Lower leg skin (tissue), 4 donors: ENCODE data around the gene MAN2B1. TPM values are rescaled to one million over a fixed set of nuclear protein-coding genes. Genes with fewer than 3 reads are reported as not detected.

Experiments
- DNase-seq, 2 donors: peaks; one replicate each; pipeline ENCODE4 v3.0.0-alpha.2; 2019; ENCODE audit warnings: low spot score in 2 of 2
- H3K4me3 ChIP-seq: fragments of 200-600 bp; sonication (generic); 2 replicates; pipeline ENCODE4 v1.5.1; 2017; ENCODE audit warnings: mild to moderate bottlenecking, low read depth; ENCODE audit not compliant: poor library complexity, severe bottlenecking
- POLR2A ChIP-seq, 2 donors: fragments of 450-650 bp; IDR thresholded peaks; one replicate each; pipeline ENCODE4 v1.6.1; 2016 to 2017; ENCODE audit warnings: antibody characterized with exemption in 2 of 2, mild to moderate bottlenecking in 1 of 2, moderate library complexity in 1 of 2
- WGBS, 2 donors: methylation state at CpG; one replicate each; pipeline ENCODE4 v1.1.5; 2018; 5-methylcytosine and 5-hydroxymethylcytosine counted together
- intact Hi-C: fragments of 100-400 bp; cut with DNase I; formaldehyde crosslinking; loops from one replicate; pipeline ENCODE4 v1.15.0; 2023; ENCODE audit warnings: low total_unique reads
- total RNA-seq, 4 donors: library from RNA; depleted of rRNA; stranded (reverse); fragments of >200 nt; gene quantifications; one replicate each; pipeline ENCODE4 v1.1.0, GENCODE V29; 2016
- TF ChIP-seq, protein P1 (sequence below), 3 donors: fragments of 450-650 bp; IDR thresholded peaks; one replicate each; pipeline ENCODE4 v1.5.1; 2016; ENCODE audit warnings: antibody characterized with exemption in 3 of 3, mild to moderate bottlenecking in 3 of 3, moderate library complexity in 2 of 3

MAN2B1 gene
- total RNA-seq, 4 donors from 2014 or later = 52.8 to 83.0 (median 74.9) TPM

- no peak for TF ChIP-seq POLR2A (IDR thresholded peaks at IDR 0.05)
- TF ChIP-seq, protein P1, sequence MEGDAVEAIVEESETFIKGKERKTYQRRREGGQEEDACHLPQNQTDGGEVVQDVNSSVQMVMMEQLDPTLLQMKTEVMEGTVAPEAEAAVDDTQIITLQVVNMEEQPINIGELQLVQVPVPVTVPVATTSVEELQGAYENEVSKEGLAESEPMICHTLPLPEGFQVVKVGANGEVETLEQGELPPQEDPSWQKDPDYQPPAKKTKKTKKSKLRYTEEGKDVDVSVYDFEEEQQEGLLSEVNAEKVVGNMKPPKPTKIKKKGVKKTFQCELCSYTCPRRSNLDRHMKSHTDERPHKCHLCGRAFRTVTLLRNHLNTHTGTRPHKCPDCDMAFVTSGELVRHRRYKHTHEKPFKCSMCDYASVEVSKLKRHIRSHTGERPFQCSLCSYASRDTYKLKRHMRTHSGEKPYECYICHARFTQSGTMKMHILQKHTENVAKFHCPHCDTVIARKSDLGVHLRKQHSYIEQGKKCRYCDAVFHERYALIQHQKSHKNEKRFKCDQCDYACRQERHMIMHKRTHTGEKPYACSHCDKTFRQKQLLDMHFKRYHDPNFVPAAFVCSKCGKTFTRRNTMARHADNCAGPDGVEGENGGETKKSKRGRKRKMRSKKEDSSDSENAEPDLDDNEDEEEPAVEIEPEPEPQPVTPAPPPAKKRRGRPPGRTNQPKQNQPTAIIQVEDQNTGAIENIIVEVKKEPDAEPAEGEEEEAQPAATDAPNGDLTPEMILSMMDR (IDR thresholded peaks at IDR 0.05) = no peak
- DNase-seq = no peak
- intact Hi-C loops = no loop called here
- no peak overlapping the region for H3K4me3 ChIP-seq
- 92 to 93% methylated on average over 15 of the region's 16 CpGs for WGBS, 2 donors
Measured at GRCh38 chr19:12694641-12695040, 28.1 kb upstream of the MAN2B1 start.

- TF ChIP-seq, protein P1 (IDR thresholded peaks at IDR 0.05) = no peak
- no peak for TF ChIP-seq POLR2A (IDR thresholded peaks at IDR 0.05)
- H3K4me3 ChIP-seq = no peak overlapping the region
- intact Hi-C loops = no loop called here
- 83 to 95% methylated on average over 3 to 5 of the region's 5 CpGs for WGBS, 2 donors
- no peak for DNase-seq
Measured at GRCh38 chr19:12692960-12693359, 26.4 kb upstream of the MAN2B1 start.

GRCh38 chr19:12689581-12690216 is 23.2 kb upstream of the MAN2B1 start:
- WGBS, 2 donors = 78% methylated on average over 18 to 19 of the region's 26 CpGs
- no peak for DNase-seq
- intact Hi-C loops = no loop called here
- no peak for TF ChIP-seq POLR2A (IDR thresholded peaks at IDR 0.05)
- TF ChIP-seq, protein P1 (IDR thresholded peaks at IDR 0.05) = no peak
- H3K4me3 ChIP-seq = no peak overlapping the region

- DNase-seq = no peak
- no peak for TF ChIP-seq POLR2A (IDR thresholded peaks at IDR 0.05)
- TF ChIP-seq, protein P1 (IDR thresholded peaks at IDR 0.05) = no peak
- intact Hi-C loops = no loop called here
- no peak overlapping the region for H3K4me3 ChIP-seq
- 90 to 94% methylated on average over 7 to 12 of the region's 12 CpGs for WGBS, 2 donors
Measured at GRCh38 chr19:12689012-12689411, 22.5 kb upstream of the MAN2B1 start.

- DNase-seq = no peak
- TF ChIP-seq, protein P1 (IDR thresholded peaks at IDR 0.05) = no peak
- no peak for TF ChIP-seq POLR2A (IDR thresholded peaks at IDR 0.05)
- intact Hi-C loops = no loop called here
Measured at GRCh38 chr19:12687496-12688196, 21.1 kb upstream of the MAN2B1 start, which contains the start of gene GNG14. TSS of gene GNG14 (plus strand) at chr19:12687998. CDS start at chr19:12688049, 51 bp downstream.

More at GRCh38 chr19:12687496-12688196, 21.1 kb upstream of the MAN2B1 start, which contains the start of gene GNG14:
- H3K4me3 ChIP-seq = no peak within 1 kb of the TSS
- WGBS, 2 donors = 81 to 87% methylated on average over 9 of the region's 9 CpGs
